Ishikawa (cell line): ENCODE measurements around the gene KRTAP10-8.

Experiments used
- CEBPB ChIP-seq: IDR thresholded peaks from 2 replicates; pipeline ENCODE4 v1.6.1; 2012
- CREB1 ChIP-seq: IDR thresholded peaks from 2 replicates; pipeline ENCODE4 v1.6.1; 2012; ENCODE audit warnings: low read depth
- EGR1 ChIP-seq: IDR thresholded peaks from 2 replicates; pipeline ENCODE4 v1.6.1; 2012
- EP300 ChIP-seq: IDR thresholded peaks from 2 replicates; pipeline ENCODE4 v1.6.1; 2012; ENCODE audit warnings: borderline replicate concordance
- FOXM1 ChIP-seq: IDR thresholded peaks from 2 replicates; pipeline ENCODE4 v1.6.1; 2012; ENCODE audit warnings: low read depth, borderline replicate concordance
- NFIC ChIP-seq: IDR thresholded peaks from 2 replicates; pipeline ENCODE4 v1.6.1; 2012
- RAD21 ChIP-seq: IDR thresholded peaks from 2 replicates; pipeline ENCODE4 v1.6.1; 2012; ENCODE audit warnings: low read depth
- REST ChIP-seq: IDR thresholded peaks from 2 replicates; pipeline ENCODE4 v1.6.1; 2012; ENCODE audit warnings: low read depth, mild to moderate bottlenecking
- TAF1 ChIP-seq: IDR thresholded peaks from 2 replicates; pipeline ENCODE4 v1.6.1; 2012; ENCODE audit warnings: low read depth, mild to moderate bottlenecking
- TCF12 ChIP-seq: IDR thresholded peaks from 2 replicates; pipeline ENCODE4 v1.6.1; 2012; ENCODE audit warnings: low read depth
- TEAD4 ChIP-seq: IDR thresholded peaks from 2 replicates; pipeline ENCODE4 v1.6.1; 2012
- USF1 ChIP-seq: IDR thresholded peaks from 2 replicates; pipeline ENCODE4 v1.6.1; 2012
- YY1 ChIP-seq: IDR thresholded peaks from 2 replicates; pipeline ENCODE4 v1.6.1; 2012; ENCODE audit warnings: low read depth
- ZBTB7A ChIP-seq: IDR thresholded peaks from 2 replicates; pipeline ENCODE4 v1.6.1; 2012; ENCODE audit warnings: low read depth
- TF ChIP-seq, protein P1 (sequence below): IDR thresholded peaks from 2 replicates; pipeline ENCODE4 v1.6.1; 2012

Gene KRTAP10-8

GRCh38 chr21:44599264-44600029 lies 12.4 kb upstream of the KRTAP10-8 start:
- no peak for TF ChIP-seq REST
- TF ChIP-seq CEBPB: no peak
- no peak for TF ChIP-seq TEAD4
- TF ChIP-seq EP300: no peak
- no peak for TF ChIP-seq RAD21
- TF ChIP-seq, protein P1, sequence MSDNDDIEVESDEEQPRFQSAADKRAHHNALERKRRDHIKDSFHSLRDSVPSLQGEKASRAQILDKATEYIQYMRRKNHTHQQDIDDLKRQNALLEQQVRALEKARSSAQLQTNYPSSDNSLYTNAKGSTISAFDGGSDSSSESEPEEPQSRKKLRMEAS: no peak
- no peak for TF ChIP-seq EGR1
- no peak for TF ChIP-seq YY1
- no peak for TF ChIP-seq ZBTB7A

GRCh38 chr21:44600118-44600978 lies 11.5 kb upstream of the KRTAP10-8 start, which contains the start of gene KRTAP10-7:
Gene KRTAP10-7 (plus strand): TSS chr21:44600597. CDS start chr21:44600622, 25 bp downstream.
- TF ChIP-seq NFIC: peak; percentile 56; the same call in 1 of the 2 replicates

- TF ChIP-seq CREB1 (no peak), CEBPB (no peak)
Measured at GRCh38 chr21:44601596-44602462, 10.1 kb upstream of the KRTAP10-8 start.

DNA sequence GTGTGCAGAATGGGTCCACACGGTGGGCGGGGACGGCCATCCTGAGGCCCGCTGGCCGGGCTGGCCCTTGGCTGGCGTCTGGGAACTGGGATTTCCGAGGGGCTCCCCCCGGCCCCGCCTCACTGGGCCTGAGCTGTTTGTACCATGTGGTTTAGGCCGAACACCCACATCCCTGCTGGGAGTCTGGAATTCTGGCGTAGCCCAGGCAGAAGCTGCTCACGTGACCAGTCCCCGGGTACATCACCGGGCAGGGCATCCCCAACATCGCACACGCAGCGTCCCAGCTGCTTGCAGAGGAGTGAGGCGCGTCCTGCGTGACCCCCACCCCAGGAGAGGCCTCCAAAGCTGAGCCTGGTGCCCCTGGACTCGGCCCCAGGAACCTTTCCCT lies 9.4 kb upstream of the KRTAP10-8 start:
- TF ChIP-seq NFIC: no peak
- TF ChIP-seq, protein P1: no peak
- peak; percentile 52; the same call in 1 of the 2 replicates for TF ChIP-seq USF1

GRCh38 chr21:44603109-44603875 lies 8.6 kb upstream of the KRTAP10-8 start:
- TF ChIP-seq TAF1 (no peak), FOXM1 (no peak), CREB1 (no peak), CEBPB (no peak), TCF12 (no peak), REST (no peak), EGR1 (no peak)
- TF ChIP-seq, protein P1: no peak

DNA sequence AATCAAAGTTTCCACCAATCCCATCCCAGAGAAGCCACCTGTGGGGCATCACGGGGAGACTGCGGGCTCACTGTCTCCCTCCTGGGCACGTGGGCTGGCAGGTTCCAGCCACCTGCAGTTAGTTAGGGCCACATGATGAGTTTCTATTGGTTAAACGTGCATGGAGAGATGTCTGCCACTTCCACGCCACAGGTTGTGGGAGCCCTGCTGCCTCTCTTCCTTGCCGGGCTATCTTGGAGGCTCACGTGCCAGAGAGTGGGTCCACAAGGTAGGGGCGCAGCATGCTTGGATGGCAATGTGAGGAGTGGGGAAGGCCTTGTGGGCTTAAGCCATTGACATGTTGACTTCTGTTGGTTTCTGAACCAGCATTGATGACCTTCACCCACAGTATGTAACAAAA lies 8.0 kb upstream of the KRTAP10-8 start:
- TF ChIP-seq EGR1: no peak
- TF ChIP-seq, protein P1: no peak
- TF ChIP-seq RAD21: no peak
- TF ChIP-seq YY1: no peak
- no peak for TF ChIP-seq REST
- TF ChIP-seq TAF1: no peak
- TF ChIP-seq EP300: no peak
- no peak for TF ChIP-seq CEBPB
- TF ChIP-seq TCF12: no peak
- no peak for TF ChIP-seq ZBTB7A
- TF ChIP-seq USF1: no peak
- TF ChIP-seq FOXM1: no peak
- TF ChIP-seq TEAD4: no peak
- TF ChIP-seq CREB1: no peak
- TF ChIP-seq NFIC: no peak
